ENCODE measurements around the gene JAKMIP2. TPM values are rescaled to one million over a fixed set of nuclear protein-coding genes. Genes with fewer than 3 reads are reported as not detected.

The JAKMIP2 gene
- total RNA-seq, 2 experiments from 2014 or later, result 4.5 to 4.9 TPM

GRCh38 chr5:147689426-147689825 lies 93.1 kb downstream of the JAKMIP2 start:
- DNase-seq, result no peak
- Mint-ChIP-seq H3K4me3 (no peak overlapping the region), H3K9me3 (no peaks in the 10 kb centered on the region), H3K27ac (no peak overlapping the region), H3K4me1 (no peaks in the 10 kb centered on the region), H3K27me3 (no peaks in the 10 kb centered on the region), H3K36me3 (no peaks in the 10 kb centered on the region)
- no peak for ATAC-seq (ENCODE audit: low read depth)
- POLR2A ChIA-PET, result no interaction called here

- H3K4me1 Mint-ChIP-seq, result no peaks in the 10 kb centered on the region
- DNase-seq, result no peak
- H3K4me3 Mint-ChIP-seq, result no peak overlapping the region
- no peak overlapping the region for H3K27ac Mint-ChIP-seq
- POLR2A ChIA-PET, result no interaction called here
- H3K27me3 Mint-ChIP-seq, result no peaks in the 10 kb centered on the region
- no peaks in the 10 kb centered on the region for H3K9me3 Mint-ChIP-seq
- ATAC-seq (ENCODE audit: low read depth), result no peak
- no peaks in the 10 kb centered on the region for H3K36me3 Mint-ChIP-seq
Measured at GRCh38 chr5:147688656-147689356, 93.7 kb downstream of the JAKMIP2 start.

- Mint-ChIP-seq H3K27me3 (no peaks in the 10 kb centered on the region), H3K27ac (no peak overlapping the region), H3K9me3 (no peaks in the 10 kb centered on the region), H3K4me3 (no peak overlapping the region), H3K4me1 (no peaks in the 10 kb centered on the region), H3K36me3 (no peaks in the 10 kb centered on the region)
- DNase-seq, result no peak
- ATAC-seq (ENCODE audit: low read depth), result no peak
- POLR2A ChIA-PET, result no interaction called here
Measured at GRCh38 chr5:147687118-147687517, 95.4 kb downstream of the JAKMIP2 start.

DNA sequence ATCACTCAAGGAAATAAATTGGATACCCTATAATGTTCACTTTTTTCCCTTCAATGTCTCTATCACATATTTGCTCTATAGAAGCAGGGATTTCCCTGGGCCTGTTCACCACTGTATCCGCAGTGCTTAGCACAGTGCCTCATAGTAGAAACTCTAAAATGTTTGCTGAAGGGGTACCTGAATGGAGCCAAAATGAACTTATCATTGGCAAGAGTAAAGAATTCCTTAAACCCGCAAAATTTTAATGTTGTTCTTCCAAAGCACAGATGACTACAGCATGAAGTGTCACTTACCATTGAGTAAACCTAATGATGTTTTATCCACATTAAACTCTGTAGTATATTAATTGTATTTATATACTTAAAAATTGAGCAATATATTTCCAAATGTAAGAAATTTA lies 96.1 kb downstream of the JAKMIP2 start:
- no peaks in the 10 kb centered on the region for H3K4me1 Mint-ChIP-seq
- H3K36me3 Mint-ChIP-seq, result no peaks in the 10 kb centered on the region
- no peaks in the 10 kb centered on the region for H3K27me3 Mint-ChIP-seq
- H3K27ac Mint-ChIP-seq, result no peak overlapping the region
- DNase-seq, result no peak
- ATAC-seq (ENCODE audit: low read depth), result no peak
- no peaks in the 10 kb centered on the region for H3K9me3 Mint-ChIP-seq
- no peak overlapping the region for H3K4me3 Mint-ChIP-seq
- POLR2A ChIA-PET, result no interaction called here

GRCh38 chr5:147685993-147686392 lies 96.5 kb downstream of the JAKMIP2 start:
- no peak for ATAC-seq (ENCODE audit: low read depth)
- Mint-ChIP-seq H3K9me3 (no peaks in the 10 kb centered on the region), H3K27me3 (no peaks in the 10 kb centered on the region), H3K4me1 (no peaks in the 10 kb centered on the region), H3K4me3 (no peak overlapping the region), H3K27ac (no peak overlapping the region), H3K36me3 (no peaks in the 10 kb centered on the region)
- no peak for DNase-seq
- POLR2A ChIA-PET, result no interaction called here

- no peaks in the 10 kb centered on the region for H3K4me1 Mint-ChIP-seq
- DNase-seq, result no peak
- POLR2A ChIA-PET, result no interaction called here
- no peak overlapping the region for H3K4me3 Mint-ChIP-seq
- H3K27me3 Mint-ChIP-seq, result no peaks in the 10 kb centered on the region
- no peaks in the 10 kb centered on the region for H3K9me3 Mint-ChIP-seq
- H3K27ac Mint-ChIP-seq, result no peak overlapping the region
- H3K36me3 Mint-ChIP-seq, result no peaks in the 10 kb centered on the region
- no peak for ATAC-seq (ENCODE audit: low read depth)
Measured at GRCh38 chr5:147675168-147675567, 107.4 kb downstream of the JAKMIP2 start.

GRCh38 chr5:147674411-147674810 lies 108.1 kb downstream of the JAKMIP2 start:
- Mint-ChIP-seq H3K9me3 (no peaks in the 10 kb centered on the region), H3K27ac (no peak overlapping the region), H3K4me3 (no peak overlapping the region), H3K36me3 (no peaks in the 10 kb centered on the region), H3K4me1 (no peaks in the 10 kb centered on the region), H3K27me3 (no peaks in the 10 kb centered on the region)
- ATAC-seq (ENCODE audit: low read depth) (no peak), DNase-seq (no peak)
- POLR2A ChIA-PET, result no interaction called here

GRCh38 chr5:147673791-147674190 lies 108.7 kb downstream of the JAKMIP2 start:
- Mint-ChIP-seq H3K4me3 (no peak overlapping the region), H3K27ac (no peak overlapping the region), H3K27me3 (no peaks in the 10 kb centered on the region), H3K4me1 (no peaks in the 10 kb centered on the region), H3K36me3 (no peaks in the 10 kb centered on the region), H3K9me3 (no peaks in the 10 kb centered on the region)
- ATAC-seq (ENCODE audit: low read depth) (no peak), DNase-seq (no peak)
- POLR2A ChIA-PET, result no interaction called here

- no peaks in the 10 kb centered on the region for H3K27me3 Mint-ChIP-seq
- ATAC-seq (ENCODE audit: low read depth), result no peak
- no peak overlapping the region for H3K4me3 Mint-ChIP-seq
- H3K36me3 Mint-ChIP-seq, result no peaks in the 10 kb centered on the region
- no peaks in the 10 kb centered on the region for H3K4me1 Mint-ChIP-seq
- no peak overlapping the region for H3K27ac Mint-ChIP-seq
- no peak for DNase-seq
- POLR2A ChIA-PET, result no interaction called here
- no peaks in the 10 kb centered on the region for H3K9me3 Mint-ChIP-seq
Measured at GRCh38 chr5:147673266-147673665, 109.3 kb downstream of the JAKMIP2 start.

DNA sequence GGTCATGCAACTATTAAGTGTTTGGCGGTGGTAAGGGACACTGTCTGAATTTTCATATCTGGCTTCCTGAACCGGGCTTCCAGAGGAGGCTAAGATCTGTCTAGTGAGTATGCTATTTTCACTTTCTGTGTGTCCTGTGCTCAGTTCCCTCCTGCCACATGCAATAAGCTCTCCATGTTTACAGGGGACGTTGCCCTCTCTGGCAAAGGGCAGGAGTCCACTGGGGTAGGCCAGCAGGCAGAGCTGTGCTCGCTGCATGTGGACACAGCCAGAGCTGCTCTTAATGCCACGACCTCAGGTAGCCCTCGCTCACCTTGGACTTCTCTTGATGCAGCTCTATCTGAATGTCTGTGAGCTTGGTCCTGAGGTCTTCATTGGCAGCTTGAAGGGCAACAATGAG lies 111.2 kb downstream of the JAKMIP2 start:
- no peaks in the 10 kb centered on the region for H3K9me3 Mint-ChIP-seq
- no peak overlapping the region for H3K27ac Mint-ChIP-seq
- no peaks in the 10 kb centered on the region for H3K27me3 Mint-ChIP-seq
- no peaks in the 10 kb centered on the region for H3K36me3 Mint-ChIP-seq
- no peak overlapping the region for H3K4me3 Mint-ChIP-seq
- POLR2A ChIA-PET, result no interaction called here
- DNase-seq (no peak), ATAC-seq (ENCODE audit: low read depth) (no peak)
- H3K4me1 Mint-ChIP-seq, result no peaks in the 10 kb centered on the region

DNA sequence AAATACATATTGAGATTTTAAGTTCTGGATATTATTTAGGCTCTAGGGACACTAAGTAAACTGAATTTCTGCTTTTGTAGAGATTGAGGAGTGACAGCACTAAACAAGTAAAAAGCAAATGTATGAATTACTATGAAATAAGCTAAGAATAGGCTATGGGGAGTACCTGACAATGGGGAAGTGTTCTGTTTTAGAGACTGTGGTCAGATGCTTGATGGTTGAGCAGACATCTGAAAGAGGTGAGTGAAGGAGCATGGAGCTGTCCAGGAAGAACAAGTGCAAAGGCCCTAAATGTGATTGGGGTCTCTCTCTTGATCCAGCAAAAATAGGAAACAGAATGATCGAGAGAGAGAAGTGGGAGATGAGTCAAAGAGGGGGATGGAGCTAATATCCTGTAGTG lies 111.7 kb downstream of the JAKMIP2 start:
- no peak overlapping the region for H3K27ac Mint-ChIP-seq
- no peaks in the 10 kb centered on the region for H3K36me3 Mint-ChIP-seq
- H3K27me3 Mint-ChIP-seq, result no peaks in the 10 kb centered on the region
- DNase-seq (no peak), ATAC-seq (ENCODE audit: low read depth) (no peak)
- no peaks in the 10 kb centered on the region for H3K4me1 Mint-ChIP-seq
- POLR2A ChIA-PET, result no interaction called here
- H3K9me3 Mint-ChIP-seq, result no peaks in the 10 kb centered on the region
- no peak overlapping the region for H3K4me3 Mint-ChIP-seq

- H3K4me1 Mint-ChIP-seq, result no peaks in the 10 kb centered on the region
- DNase-seq, result no peak
- POLR2A ChIA-PET, result no interaction called here
- H3K4me3 Mint-ChIP-seq, result no peak overlapping the region
- no peak overlapping the region for H3K27ac Mint-ChIP-seq
- H3K9me3 Mint-ChIP-seq, result no peaks in the 10 kb centered on the region
- ATAC-seq (ENCODE audit: low read depth), result no peak
- H3K27me3 Mint-ChIP-seq, result peaks cover under 1% of the 10 kb centered on the region
- no peaks in the 10 kb centered on the region for H3K36me3 Mint-ChIP-seq
Measured at GRCh38 chr5:147669169-147669869, 113.2 kb downstream of the JAKMIP2 start.

DNA sequence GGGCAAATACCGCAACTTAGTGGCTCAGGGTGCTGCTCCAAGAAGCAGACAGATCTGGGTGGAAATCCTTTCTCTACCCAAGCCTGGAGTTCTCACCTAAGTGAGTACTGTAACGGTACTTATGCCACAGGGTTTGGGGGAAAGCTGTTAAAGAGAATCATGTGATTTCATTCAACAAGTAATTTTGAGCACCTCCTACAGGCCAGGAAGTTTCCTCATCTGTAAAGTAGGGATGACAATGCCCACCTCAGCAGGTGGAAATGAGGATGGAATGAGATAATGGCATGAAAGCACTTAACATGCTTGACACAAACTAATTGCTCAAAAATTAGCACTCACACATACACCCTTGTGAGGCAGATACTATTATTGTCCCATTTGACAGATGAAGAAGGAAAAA lies 114.1 kb downstream of the JAKMIP2 start:
- ATAC-seq (ENCODE audit: low read depth), result no peak
- H3K4me1 Mint-ChIP-seq, result no peaks in the 10 kb centered on the region
- peaks cover 2% of the 10 kb centered on the region for H3K27me3 Mint-ChIP-seq
- H3K27ac Mint-ChIP-seq, result no peak overlapping the region
- no peaks in the 10 kb centered on the region for H3K9me3 Mint-ChIP-seq
- no peaks in the 10 kb centered on the region for H3K36me3 Mint-ChIP-seq
- POLR2A ChIA-PET, result no interaction called here
- no peak overlapping the region for H3K4me3 Mint-ChIP-seq
- DNase-seq, result no peak

- no peaks in the 10 kb centered on the region for H3K36me3 Mint-ChIP-seq
- no peak overlapping the region for H3K27ac Mint-ChIP-seq
- ATAC-seq (ENCODE audit: low read depth), result no peak
- peaks cover 2% of the 10 kb centered on the region for H3K27me3 Mint-ChIP-seq
- no peaks in the 10 kb centered on the region for H3K4me1 Mint-ChIP-seq
- H3K4me3 Mint-ChIP-seq, result no peak overlapping the region
- no peak for DNase-seq
- H3K9me3 Mint-ChIP-seq, result no peaks in the 10 kb centered on the region
- POLR2A ChIA-PET, result no interaction called here
Measured at GRCh38 chr5:147667363-147667762, 115.2 kb downstream of the JAKMIP2 start.
